WTC11 (cell line): ENCODE results near the gene DIDO1. TPM values are rescaled to one million over a fixed set of nuclear protein-coding genes. Genes with fewer than 3 reads are reported as not detected.

ENCODE experiments used
- ATAC-seq: fragments of 200-7000 bp; cut with Tn5 transposase; 2 replicates; pipeline ENCODE4 v1.10.0; 2021; ENCODE audit warnings: mild to moderate bottlenecking, moderate library complexity
- CTCF ChIA-PET: fragments of 300-600 bp; sonication (Branson Sonifier 250); formaldehyde crosslinking; loops from one replicate; lab custom pipeline; 2021; ENCODE audit warnings: antibody characterized with exemption; lab: Charles Lee
- POLR2A ChIA-PET: fragments of 350-600 bp; sonication (Branson Sonifier 250); formaldehyde crosslinking; loops from one replicate; lab custom pipeline; 2021; ENCODE audit warnings: antibody characterized with exemption; lab: Charles Lee
- DNase-seq: peaks from one replicate; pipeline ENCODE4 v3.0.0; 2021; ENCODE audit warnings: low spot score
- H3K27ac Mint-ChIP-seq: 2 replicates; pipeline ENCODE4 v1.8.0; 2021; ENCODE audit warnings: mixed read lengths
- H3K27me3 Mint-ChIP-seq: 2 replicates; pipeline ENCODE4 v1.8.0; 2021; ENCODE audit warnings: low read depth, mild to moderate bottlenecking, moderate library complexity, mixed read lengths
- H3K36me3 Mint-ChIP-seq: 2 replicates; pipeline ENCODE4 v1.8.0; 2021; ENCODE audit warnings: mixed read lengths
- H3K4me1 Mint-ChIP-seq: 2 replicates; pipeline ENCODE4 v1.8.0; 2022; ENCODE audit warnings: mixed read lengths
- H3K4me3 Mint-ChIP-seq: 2 replicates; pipeline ENCODE4 v1.8.0; 2021; ENCODE audit warnings: mild to moderate bottlenecking, moderate library complexity, mixed read lengths
- H3K9me3 Mint-ChIP-seq: 2 replicates; pipeline ENCODE4 v1.8.0; 2021; ENCODE audit warnings: mixed read lengths
- AFF4 ChIP-seq: sonication (generic); formaldehyde crosslinking; IDR thresholded peaks from 2 replicates; pipeline ENCODE4 v1.8.1; 2023; ENCODE audit warnings: mild to moderate bottlenecking, missing genetic modification reagents, borderline replicate concordance
- AR ChIP-seq: fragments of 250-450 bp; sonication (Bioruptor Pico); IDR thresholded peaks from 2 replicates; pipeline ENCODE4 v1.9.0; 2021; ENCODE audit warnings: mild to moderate bottlenecking
- CTCF ChIP-seq: fragments of 200-600 bp; IDR thresholded peaks from 2 replicates; pipeline ENCODE4 v1.8.0; 2022; ENCODE audit warnings: antibody characterized with exemption
- EMX1 ChIP-seq: fragments of 250-450 bp; sonication (Bioruptor Pico); IDR thresholded peaks from 2 replicates; pipeline ENCODE4 v1.8.0; 2021; ENCODE audit warnings: mild to moderate bottlenecking
- ESRRA ChIP-seq: sonication (generic); formaldehyde crosslinking; IDR thresholded peaks from 2 replicates; pipeline ENCODE4 v1.8.1; 2022; ENCODE audit warnings: mild to moderate bottlenecking, missing genetic modification reagents, borderline replicate concordance
- FOXJ3 ChIP-seq: sonication (generic); formaldehyde crosslinking; IDR thresholded peaks from 2 replicates; pipeline ENCODE4 v1.9.0; 2021; ENCODE audit warnings: missing genetic modification reagents, mild to moderate bottlenecking, borderline replicate concordance
- FOXK1 ChIP-seq: sonication (generic); formaldehyde crosslinking; IDR thresholded peaks from 2 replicates; pipeline ENCODE4 v1.8.0; 2022; ENCODE audit warnings: mild to moderate bottlenecking, moderate library complexity, missing genetic modification reagents
- GRHL2 ChIP-seq: fragments of 250-450 bp; sonication (Bioruptor Pico); IDR thresholded peaks from 2 replicates; pipeline ENCODE4 v1.8.0; 2022; ENCODE audit warnings: mild to moderate bottlenecking, moderate library complexity; ENCODE audit not compliant: insufficient replicate concordance, severe bottlenecking
- MXD4 ChIP-seq: fragments of 250-450 bp; sonication (Bioruptor Pico); IDR thresholded peaks from 2 replicates; pipeline ENCODE4 v1.8.0; 2021; ENCODE audit warnings: mild to moderate bottlenecking, moderate library complexity, borderline replicate concordance
- MYBL2 ChIP-seq: sonication (generic); formaldehyde crosslinking; IDR thresholded peaks from 2 replicates; pipeline ENCODE4 v1.8.1; 2023; ENCODE audit warnings: mild to moderate bottlenecking, moderate library complexity, missing genetic modification reagents
- NR1H2 ChIP-seq: sonication (generic); formaldehyde crosslinking; IDR thresholded peaks from 2 replicates; pipeline ENCODE4 v1.9.0; 2021; ENCODE audit warnings: mild to moderate bottlenecking, moderate library complexity, missing genetic modification reagents
- NR2C2 ChIP-seq: sonication (generic); formaldehyde crosslinking; IDR thresholded peaks from 2 replicates; pipeline ENCODE4 v1.8.0; 2022; ENCODE audit warnings: mild to moderate bottlenecking, missing genetic modification reagents
- PREB ChIP-seq: sonication (generic); formaldehyde crosslinking; IDR thresholded peaks from 2 replicates; pipeline ENCODE4 v1.8.1; 2022; ENCODE audit warnings: mild to moderate bottlenecking, missing genetic modification reagents, moderate library complexity, borderline replicate concordance
- ZMAT4 ChIP-seq: fragments of 250-450 bp; sonication (Bioruptor Pico); IDR thresholded peaks from 2 replicates; pipeline ENCODE4 v1.9.0; 2021; ENCODE audit warnings: mild to moderate bottlenecking
- ZNF121 ChIP-seq: sonication (generic); formaldehyde crosslinking; IDR thresholded peaks from 2 replicates; pipeline ENCODE4 v1.8.0; 2023; ENCODE audit warnings: missing genetic modification reagents
- ZNF317 ChIP-seq: sonication (generic); formaldehyde crosslinking; IDR thresholded peaks from 2 replicates; pipeline ENCODE4 v1.8.1; 2023; ENCODE audit warnings: low read depth, mild to moderate bottlenecking, moderate library complexity, missing genetic modification reagents, borderline replicate concordance
- total RNA-seq: library from RNA; stranded (reverse); gene quantifications from 3 replicates; pipeline ENCODE4 v1.2.3, GENCODE V29; 2021

The DIDO1 gene
- total RNA-seq, 1 experiment from 2014 or later, result 87.3 TPM

GRCh38 chr20:62910777-62911497 lies 15.4 kb downstream of the DIDO1 start:
- CTCF ChIA-PET, result interaction anchor here (2.1 kb wide), 1 partner anchor 10 kb away, joined by 5 read pairs; no protein-coding TSS in a partner anchor
- peak overlapping the region; percentile 79 for H3K27ac Mint-ChIP-seq
- peaks cover 72% of the 10 kb centered on the region for H3K36me3 Mint-ChIP-seq
- TF ChIP-seq MYBL2, result no peak
- TF ChIP-seq NR2C2, result no peak
- no peak for TF ChIP-seq AR (CRISPR knock-in tag)
- TF ChIP-seq ZNF317, result no peak
- TF ChIP-seq AFF4, result no peak
- no peak for TF ChIP-seq GRHL2
- no peak for TF ChIP-seq FOXJ3
- no peak for TF ChIP-seq PREB
- TF ChIP-seq ESRRA (CRISPR knock-in tag), result no peak
- TF ChIP-seq FOXK1, result no peak
- TF ChIP-seq ZMAT4 (CRISPR knock-in tag), result no peak
- TF ChIP-seq NR1H2 (CRISPR knock-in tag), result no peak
- TF ChIP-seq CTCF, result no peak
- TF ChIP-seq EMX1, result no peak
- TF ChIP-seq MXD4 (CRISPR knock-in tag), result no peak
- no peak for TF ChIP-seq ZNF121 (CRISPR knock-in tag)
- TF ChIP-seq, all 79 proteins: peak for 0
- Mint-ChIP-seq H3K4me3 (no peak overlapping the region), H3K27me3 (no peaks in the 10 kb centered on the region), H3K9me3 (no peaks in the 10 kb centered on the region), H3K4me1 (peaks cover 23% of the 10 kb centered on the region)
- ATAC-seq (no peak), DNase-seq (no peak)
- POLR2A ChIA-PET, result no interaction called here
